Gastroesophageal sphincter (tissue), 4 donors: Measurements from ENCODE around the gene VPS37C. TPM values are rescaled to one million over a fixed set of nuclear protein-coding genes. Genes with fewer than 3 reads are reported as not detected.

Experiments used
- ATAC-seq: fragments of 150-250 bp; one replicate; pipeline ENCODE4 v1.9.1; 2016; ENCODE audit warnings: mild to moderate bottlenecking, moderate library complexity
- H3K27ac ChIP-seq, 4 donors: fragments of 200-600 bp; sonication (generic) in 3 of 4; 1 replicate in 3 of 4; 2 replicates in 1 of 4; pipeline ENCODE4 v1.5.1; 2016 to 2019
- H3K27me3 ChIP-seq: fragments of 200-600 bp; sonication (generic); one replicate; pipeline ENCODE4 v1.5.1; 2019
- H3K36me3 ChIP-seq, 2 donors: fragments of 200-600 bp; sonication (generic); one replicate each; pipeline ENCODE4 v1.5.1; 2019; ENCODE audit warnings: control low read depth in 1 of 2
- H3K4me1 ChIP-seq, 3 donors: fragments of 200-600 bp; sonication (generic); 1 replicate in 2 of 3; 2 replicates in 1 of 3; pipeline ENCODE4 v1.5.1; 2016 to 2019; ENCODE audit warnings: control low read depth in 2 of 3
- H3K4me3 ChIP-seq, 2 donors: fragments of 200-600 bp; sonication (generic); one replicate each; pipeline ENCODE4 v1.5.1; 2019; ENCODE audit warnings: mild to moderate bottlenecking in 1 of 2, moderate library complexity in 1 of 2
- H3K9me3 ChIP-seq, 3 donors: fragments of 200-600 bp; sonication (generic); one replicate each; pipeline ENCODE4 v1.5.1; 2017 to 2019; ENCODE audit warnings: control low read depth in 2 of 3
- CTCF ChIP-seq, 4 experiments: fragments of 200-600 bp in 2 of 4; fragments of 450-650 bp in 2 of 4; sonication (generic) in 1 of 4; IDR thresholded peaks; one replicate each; pipeline ENCODE4 v1.5.1; 2017 to 2019; ENCODE audit warnings: antibody characterized with exemption in 4 of 4, mild to moderate bottlenecking in 2 of 4, moderate library complexity in 2 of 4
- EP300 ChIP-seq: sonication (generic); formaldehyde crosslinking; IDR thresholded peaks from one replicate; pipeline ENCODE4 v1.6.1; 2017; ENCODE audit warnings: antibody characterized with exemption, mild to moderate bottlenecking
- POLR2A ChIP-seq, 2 donors: fragments of 450-650 bp; IDR thresholded peaks; one replicate each; pipeline ENCODE4 v1.6.1; 2017; ENCODE audit warnings: antibody characterized with exemption in 2 of 2, mild to moderate bottlenecking in 2 of 2, moderate library complexity in 1 of 2
- POLR2AphosphoS5 ChIP-seq: sonication (generic); formaldehyde crosslinking; IDR thresholded peaks from one replicate; pipeline ENCODE4 v1.6.1; 2017; ENCODE audit warnings: antibody characterized with exemption
- WGBS, 2 donors: methylation state at CpG; one replicate each; pipeline ENCODE4 v1.1.5; 2018; ENCODE audit warnings: low coverage in 1 of 2; 5-methylcytosine and 5-hydroxymethylcytosine counted together
- total RNA-seq, 4 donors: library from RNA; depleted of rRNA; stranded (reverse); fragments of >200 nt; gene quantifications; one replicate each; pipeline ENCODE4 v1.1.0, GENCODE V29; 2016

VPS37C gene
- total RNA-seq, 4 donors from 2014 or later = 19.1 to 41.9 (median 25.5) TPM

GRCh38 chr11:61116426-61117167, 44.6 kb downstream of the VPS37C start:
- ATAC-seq = no peak
- TF ChIP-seq CTCF (IDR thresholded peaks at IDR 0.05) (no peak), POLR2AphosphoS5 (no peak), POLR2A (IDR thresholded peaks at IDR 0.05) (no peak), EP300 (no peak)
- H3K27me3 ChIP-seq = no peaks in the 10 kb centered on the region
- 69 to 85% methylated on average over 5 to 6 of the region's 7 CpGs for WGBS, 2 donors
- H3K9me3 ChIP-seq = no peaks in the 10 kb centered on the region
- no peak overlapping the region for H3K27ac ChIP-seq
- peaks cover 0 to 8% of the 10 kb centered on the region in 2 donors for H3K36me3 ChIP-seq
- H3K4me1 ChIP-seq = peaks cover 0 to 17% (median 5%) of the 10 kb centered on the region in 3 donors
- no peak overlapping the region for H3K4me3 ChIP-seq

- Histone ChIP-seq H3K27ac (no peak overlapping the region), H3K36me3 (peaks cover 0 to 10% of the 10 kb centered on the region in 2 donors), H3K4me3 (no peak overlapping the region), H3K4me1 (peaks cover 0 to 8% (median 2%) of the 10 kb centered on the region in 3 donors), H3K27me3 (no peaks in the 10 kb centered on the region), H3K9me3 (no peaks in the 10 kb centered on the region)
- TF ChIP-seq POLR2A (IDR thresholded peaks at IDR 0.05) (no peak), CTCF (IDR thresholded peaks at IDR 0.05) (no peak), POLR2AphosphoS5 (no peak), EP300 (no peak)
- WGBS, 2 donors = 76 to 92% methylated on average over 6 to 9 of the region's 21 CpGs
- ATAC-seq = no peak
Observed at GRCh38 chr11:61115498-61116224, 45.6 kb downstream of the VPS37C start.

- 50 to 62% methylated on average over 1 to 3 of the region's 8 CpGs for WGBS, 2 donors
- Histone ChIP-seq H3K4me3 (no peak overlapping the region), H3K9me3 (no peaks in the 10 kb centered on the region), H3K27ac (no peak overlapping the region), H3K27me3 (no peaks in the 10 kb centered on the region), H3K4me1 (peaks cover 0 to under 1% (median 0%) of the 10 kb centered on the region in 3 donors), H3K36me3 (peaks cover 0 to 10% of the 10 kb centered on the region in 2 donors)
- ATAC-seq = no peak
- no peak for TF ChIP-seq POLR2A (IDR thresholded peaks at IDR 0.05)
- no peak for TF ChIP-seq CTCF (IDR thresholded peaks at IDR 0.05)
- no peak for TF ChIP-seq EP300
- no peak for TF ChIP-seq POLR2AphosphoS5
Observed at GRCh38 chr11:61114913-61115312, 46.3 kb downstream of the VPS37C start.

- Histone ChIP-seq H3K36me3 (peaks cover 0 to 10% of the 10 kb centered on the region in 2 donors), H3K4me1 (no peaks in the 10 kb centered on the region), H3K27me3 (no peaks in the 10 kb centered on the region), H3K27ac (no peak overlapping the region), H3K4me3 (no peak overlapping the region), H3K9me3 (no peaks in the 10 kb centered on the region)
- TF ChIP-seq EP300 = no peak
- no peak for TF ChIP-seq POLR2AphosphoS5
- TF ChIP-seq POLR2A (IDR thresholded peaks at IDR 0.05) = no peak
- no peak for TF ChIP-seq CTCF (IDR thresholded peaks at IDR 0.05)
- no peak for ATAC-seq
- 85 to 90% methylated on average over 4 to 5 of the region's 9 CpGs for WGBS, 2 donors
Observed at GRCh38 chr11:61113201-61113600, 48.0 kb downstream of the VPS37C start.
